ENCODE measurements around the gene KRTAP4-2. TPM values are rescaled to one million over a fixed set of nuclear protein-coding genes. Genes with fewer than 3 reads are reported as not detected.

Gene KRTAP4-2
- total RNA-seq, 5 donors from 2014 or later (not counting 1 experiment from before 2014, with no cell fraction given), result not detected

DNA sequence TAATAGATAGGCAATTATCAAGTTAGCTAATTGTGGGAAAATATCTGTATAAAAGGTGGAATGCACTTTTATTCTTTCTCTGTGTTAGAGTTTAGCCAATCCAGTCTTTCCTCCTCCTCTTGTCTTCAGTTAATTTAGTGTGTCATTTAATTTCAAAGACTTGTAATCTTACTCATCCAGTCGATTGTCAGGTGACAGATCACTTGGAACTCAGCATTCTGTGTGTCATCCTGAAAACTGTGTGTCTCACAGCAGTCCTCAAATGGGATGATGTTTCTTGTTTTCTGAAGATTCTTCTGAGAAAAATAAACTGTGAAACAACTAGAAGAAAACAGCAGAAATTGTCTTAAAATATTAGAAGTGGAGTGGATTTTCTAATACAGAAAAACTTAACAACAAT lies 7.0 kb upstream of the KRTAP4-2 start:
- Mint-ChIP-seq H3K27ac (no peak overlapping the region), H3K9me3 (no peaks in the 10 kb centered on the region), H3K27me3 (peaks cover 8 to 19% of the 10 kb centered on the region in 2 donors), H3K4me3 (no peak overlapping the region), H3K4me1 (peaks cover 0 to 1% (median 0%) of the 10 kb centered on the region in 3 donors), H3K36me3 (no peaks in the 10 kb centered on the region)
- ATAC-seq (replicated peaks in 1 of 4) (no peak), DNase-seq (no peak)
- POLR2A ChIA-PET, result no interaction called here
- CTCF ChIA-PET, result no interaction called here
- H3K27ac ChIP-seq (ENCODE audit: low read length), result no peak overlapping the region
- H3K9me3 ChIP-seq, result no peaks in the 10 kb centered on the region
- H3K36me3 ChIP-seq (ENCODE audit: control insufficient read depth in 2 of 2, extremely low read depth in 1 of 2, insufficient read depth in 1 of 2, low read length in 1 of 2), result no peaks in the 10 kb centered on the region
- H3K4me1 ChIP-seq (ENCODE audit: control insufficient read depth in 1 of 2, extremely low read depth in 1 of 2, insufficient read depth in 2 of 2, low read length in 2 of 2), result no peaks in the 10 kb centered on the region
- no peak overlapping the region for H3K4me3 ChIP-seq (ENCODE audit: control insufficient read depth in 1 of 2, extremely low read depth in 1 of 2, low read length in 1 of 2)
- H3K27me3 ChIP-seq (replicated peaks in 1 of 2; ENCODE audit: control insufficient read depth in 2 of 2, extremely low read depth in 1 of 2, insufficient read depth in 2 of 2, low read length in 1 of 2), result peaks cover 2 to 5% of the 10 kb centered on the region in 2 experiments
- WGBS (ENCODE audit: insufficient coverage), result no CpG with 5 or more reads among the region's 1 CpG

GRCh38 chr17:41184480-41184961 lies 6.5 kb upstream of the KRTAP4-2 start, which contains the start of gene KRTAP4-1:
Gene KRTAP4-1 (minus strand): TSS chr17:41184911. CDS start chr17:41184854, 57 bp downstream.
- no peaks in the 10 kb centered on the region for H3K36me3 Mint-ChIP-seq
- Histone ChIP-seq H3K27me3 (replicated peaks in 1 of 2; ENCODE audit: control insufficient read depth in 2 of 2, extremely low read depth in 1 of 2, insufficient read depth in 2 of 2, low read length in 1 of 2) (peaks cover 2 to 3% of the 10 kb centered on the region in 2 experiments), H3K4me1 (ENCODE audit: control insufficient read depth in 1 of 2, extremely low read depth in 1 of 2, insufficient read depth in 2 of 2, low read length in 2 of 2) (no peaks in the 10 kb centered on the region), H3K27ac (ENCODE audit: low read length) (no peak within 1 kb of the TSS), H3K4me3 (ENCODE audit: control insufficient read depth in 1 of 2, extremely low read depth in 1 of 2, low read length in 1 of 2) (no peak within 1 kb of the TSS), H3K9me3 (no peaks in the 10 kb centered on the region), H3K36me3 (ENCODE audit: control insufficient read depth in 2 of 2, extremely low read depth in 1 of 2, insufficient read depth in 1 of 2, low read length in 1 of 2) (no peaks in the 10 kb centered on the region)
- H3K27ac Mint-ChIP-seq, result peak within 1 kb of the TSS in 1 of 2 donors; percentile 28
- H3K4me1 Mint-ChIP-seq, result no peaks in the 10 kb centered on the region
- CTCF ChIA-PET, result no interaction called here
- no peak within 1 kb of the TSS for H3K4me3 Mint-ChIP-seq
- H3K27me3 Mint-ChIP-seq, result peaks cover 8 to 17% of the 10 kb centered on the region in 2 donors
- POLR2A ChIA-PET, result no interaction called here
- H3K9me3 Mint-ChIP-seq, result no peaks in the 10 kb centered on the region
- ATAC-seq (replicated peaks in 1 of 4), result no peak
- no peak for DNase-seq
- 83% methylated on average over 7 of the region's 9 CpGs for WGBS (ENCODE audit: insufficient coverage)

- Mint-ChIP-seq H3K36me3 (no peaks in the 10 kb centered on the region), H3K27ac (no peak overlapping the region), H3K27me3 (peaks cover 0 to under 1% of the 10 kb centered on the region in 2 donors), H3K4me3 (no peak overlapping the region), H3K9me3 (no peaks in the 10 kb centered on the region), H3K4me1 (peaks cover 0 to 3% (median 0%) of the 10 kb centered on the region in 3 donors)
- DNase-seq, result no peak
- H3K4me1 ChIP-seq (ENCODE audit: control insufficient read depth in 1 of 2, extremely low read depth in 1 of 2, insufficient read depth in 2 of 2, low read length in 2 of 2), result no peaks in the 10 kb centered on the region
- H3K27ac ChIP-seq (ENCODE audit: low read length), result no peak overlapping the region
- no peak overlapping the region for H3K4me3 ChIP-seq (ENCODE audit: control insufficient read depth in 1 of 2, extremely low read depth in 1 of 2, low read length in 1 of 2)
- H3K36me3 ChIP-seq (ENCODE audit: control insufficient read depth in 2 of 2, extremely low read depth in 1 of 2, insufficient read depth in 1 of 2, low read length in 1 of 2), result no peaks in the 10 kb centered on the region
- ATAC-seq (replicated peaks in 1 of 4), result no peak
- ChIA-PET CTCF (no interaction called here), POLR2A (no interaction called here)
- H3K9me3 ChIP-seq, result no peaks in the 10 kb centered on the region
- H3K27me3 ChIP-seq (replicated peaks in 1 of 2; ENCODE audit: control insufficient read depth in 2 of 2, extremely low read depth in 1 of 2, insufficient read depth in 2 of 2, low read length in 1 of 2), result peaks cover 0 to 4% of the 10 kb centered on the region in 2 experiments
- 86% methylated on average over 1 of the region's 1 CpG for WGBS (ENCODE audit: insufficient coverage)
These were observed 1.0 kb upstream of the KRTAP4-2 start for GRCh38 chr17:41178843-41179616.

DNA sequence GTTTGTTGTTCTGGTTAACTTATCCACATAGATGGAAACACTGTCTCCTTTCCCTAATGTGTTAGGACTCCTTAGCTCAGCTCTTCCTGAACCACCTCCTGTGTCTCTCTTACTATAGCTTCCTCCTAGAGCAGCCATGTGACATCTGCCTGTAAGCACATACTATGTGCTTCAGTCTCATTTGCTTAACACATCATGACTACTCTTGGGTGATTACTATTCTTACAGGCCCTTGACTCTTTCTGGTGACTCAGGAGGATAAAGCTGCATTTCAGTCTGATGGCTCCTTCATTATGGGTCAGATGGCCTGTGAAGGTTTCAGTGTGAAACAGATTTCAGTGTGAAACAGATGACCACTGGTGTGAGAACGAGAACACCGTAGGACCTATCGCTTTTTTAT lies 320 bp upstream of the KRTAP4-2 start:
- Mint-ChIP-seq H3K4me3 (no peak overlapping the region), H3K36me3 (no peaks in the 10 kb centered on the region)
- no peak for ATAC-seq (replicated peaks in 1 of 4)

DNA sequence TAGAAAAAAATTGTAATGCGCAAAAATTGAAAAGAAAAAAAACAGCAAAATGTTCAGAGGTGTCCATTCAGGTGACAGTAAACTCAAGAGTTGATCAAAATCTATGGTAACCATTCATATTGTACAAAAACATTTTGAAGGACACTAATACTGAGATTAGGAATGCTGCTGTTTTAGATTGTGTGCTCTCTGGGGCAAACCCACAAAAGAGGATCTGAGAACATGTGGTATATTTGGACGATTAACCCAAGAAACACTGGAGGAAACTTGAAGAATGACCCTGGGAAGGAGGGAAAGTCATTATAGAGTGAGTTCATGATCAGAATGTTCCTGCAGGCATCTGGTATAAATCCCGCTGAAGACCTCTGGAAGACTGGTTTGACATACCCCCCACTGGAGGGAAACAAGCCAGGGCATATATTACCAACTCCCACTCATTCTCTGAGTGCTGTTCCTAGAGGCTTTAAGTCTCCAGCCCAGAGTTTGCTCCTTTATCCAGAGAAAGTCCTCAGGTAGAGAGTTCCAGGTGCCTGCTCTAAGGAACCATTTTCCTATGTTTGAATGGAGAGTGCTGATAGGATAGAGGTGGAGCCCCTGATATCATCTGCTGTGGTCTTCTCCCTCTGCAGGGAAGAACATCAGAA lies 1.2 kb downstream of the KRTAP4-2 start:
- Histone ChIP-seq H3K4me1 (ENCODE audit: control insufficient read depth in 1 of 2, extremely low read depth in 1 of 2, insufficient read depth in 2 of 2, low read length in 2 of 2) (no peaks in the 10 kb centered on the region), H3K27ac (ENCODE audit: low read length) (no peak overlapping the region), H3K4me3 (ENCODE audit: control insufficient read depth in 1 of 2, extremely low read depth in 1 of 2, low read length in 1 of 2) (no peak overlapping the region), H3K9me3 (no peaks in the 10 kb centered on the region), H3K27me3 (replicated peaks in 1 of 2; ENCODE audit: control insufficient read depth in 2 of 2, extremely low read depth in 1 of 2, insufficient read depth in 2 of 2, low read length in 1 of 2) (peaks cover 0 to 4% of the 10 kb centered on the region in 2 experiments), H3K36me3 (ENCODE audit: control insufficient read depth in 2 of 2, extremely low read depth in 1 of 2, insufficient read depth in 1 of 2, low read length in 1 of 2) (no peaks in the 10 kb centered on the region)
- Mint-ChIP-seq H3K4me3 (no peak overlapping the region), H3K9me3 (no peaks in the 10 kb centered on the region), H3K27me3 (peaks cover 0 to 4% of the 10 kb centered on the region in 2 donors), H3K4me1 (peaks cover 0 to 11% (median 7%) of the 10 kb centered on the region in 3 donors), H3K36me3 (no peaks in the 10 kb centered on the region), H3K27ac (peak overlapping the region in 1 of 2 donors; percentile 44)
- no peak for ATAC-seq (replicated peaks in 1 of 4)
- ChIA-PET POLR2A (no interaction called here), CTCF (no interaction called here)
- DNase-seq, result no peak
- no CpG with 5 or more reads among the region's 3 CpGs for WGBS (ENCODE audit: insufficient coverage)

More for the DNA sequence above, 320 bp upstream of the KRTAP4-2 start:
- Histone ChIP-seq H3K4me3 (ENCODE audit: control insufficient read depth in 1 of 2, extremely low read depth in 1 of 2, low read length in 1 of 2) (no peak overlapping the region), H3K27ac (ENCODE audit: low read length) (no peak overlapping the region), H3K27me3 (replicated peaks in 1 of 2; ENCODE audit: control insufficient read depth in 2 of 2, extremely low read depth in 1 of 2, insufficient read depth in 2 of 2, low read length in 1 of 2) (peaks cover 0 to 4% of the 10 kb centered on the region in 2 experiments), H3K4me1 (ENCODE audit: control insufficient read depth in 1 of 2, extremely low read depth in 1 of 2, insufficient read depth in 2 of 2, low read length in 2 of 2) (no peaks in the 10 kb centered on the region), H3K36me3 (ENCODE audit: control insufficient read depth in 2 of 2, extremely low read depth in 1 of 2, insufficient read depth in 1 of 2, low read length in 1 of 2) (no peaks in the 10 kb centered on the region), H3K9me3 (no peaks in the 10 kb centered on the region)
- no peak for DNase-seq
- POLR2A ChIA-PET, result no interaction called here
- Mint-ChIP-seq H3K4me1 (peaks cover 0 to 5% (median 4%) of the 10 kb centered on the region in 3 donors), H3K9me3 (no peaks in the 10 kb centered on the region), H3K27ac (no peak overlapping the region), H3K27me3 (no peaks in the 10 kb centered on the region)
- WGBS (ENCODE audit: insufficient coverage), result 96% methylated on average over 3 of the region's 3 CpGs
- CTCF ChIA-PET, result no interaction called here

DNA sequence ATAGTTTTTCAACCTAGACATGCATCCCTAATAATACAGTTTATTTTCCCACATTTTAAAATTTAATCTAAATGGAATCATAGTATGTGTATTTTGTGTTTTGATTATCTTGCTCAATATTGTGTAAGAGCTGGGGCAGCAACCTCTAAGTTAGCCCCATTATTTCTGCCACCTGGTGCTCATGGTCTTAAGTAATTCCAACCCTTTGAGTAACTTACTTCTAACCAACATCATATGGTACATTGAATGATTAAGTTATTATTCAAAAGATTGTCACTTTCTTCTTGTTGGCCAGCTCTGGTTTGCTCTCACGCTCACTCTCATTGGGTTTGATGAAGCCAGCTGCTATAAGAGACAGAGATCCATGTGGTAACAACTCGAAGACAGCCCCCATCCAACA lies 6.1 kb downstream of the KRTAP4-2 start:
- POLR2A ChIA-PET, result interaction anchor here in 1 of 2 donors (0.7 kb wide), 1 partner anchor 199 kb away, joined by 6 read pairs; no protein-coding TSS in a partner anchor
- Histone ChIP-seq H3K4me1 (ENCODE audit: control insufficient read depth in 1 of 2, extremely low read depth in 1 of 2, insufficient read depth in 2 of 2, low read length in 2 of 2) (no peaks in the 10 kb centered on the region), H3K36me3 (ENCODE audit: control insufficient read depth in 2 of 2, extremely low read depth in 1 of 2, insufficient read depth in 1 of 2, low read length in 1 of 2) (no peaks in the 10 kb centered on the region), H3K27me3 (replicated peaks in 1 of 2; ENCODE audit: control insufficient read depth in 2 of 2, extremely low read depth in 1 of 2, insufficient read depth in 2 of 2, low read length in 1 of 2) (peaks cover 0 to 3% of the 10 kb centered on the region in 2 experiments), H3K27ac (ENCODE audit: low read length) (no peak overlapping the region), H3K4me3 (ENCODE audit: control insufficient read depth in 1 of 2, extremely low read depth in 1 of 2, low read length in 1 of 2) (no peak overlapping the region), H3K9me3 (no peaks in the 10 kb centered on the region)
- H3K4me3 Mint-ChIP-seq, result no peak overlapping the region
- no peaks in the 10 kb centered on the region for H3K9me3 Mint-ChIP-seq
- no peak overlapping the region for H3K27ac Mint-ChIP-seq
- ATAC-seq (replicated peaks in 1 of 4) (no peak), DNase-seq (no peak)
- CTCF ChIA-PET, result no interaction called here
- H3K36me3 Mint-ChIP-seq, result no peaks in the 10 kb centered on the region
- H3K27me3 Mint-ChIP-seq, result peaks cover 0 to 4% of the 10 kb centered on the region in 2 donors
- 81% methylated on average over 2 of the region's 2 CpGs for WGBS (ENCODE audit: insufficient coverage)
- H3K4me1 Mint-ChIP-seq, result peaks cover 0 to 11% (median 4%) of the 10 kb centered on the region in 3 donors
